Prostate gland (tissue), 2 donors: Measurements from ENCODE around the gene SCLY.

ENCODE experiments used
- POLR2A ChIP-seq: fragments of 450-650 bp; IDR thresholded peaks from one replicate; pipeline ENCODE4 v1.6.1; 2016; ENCODE audit warnings: antibody characterized with exemption, mild to moderate bottlenecking
- TF ChIP-seq, protein P1 (sequence below), 4 experiments: fragments of 200-600 bp in 2 of 4; fragments of 450-650 bp in 2 of 4; sonication (generic) in 2 of 4; IDR thresholded peaks; 1 replicate in 3 of 4; 2 replicates in 1 of 4; pipeline ENCODE4 v1.5.1; 2016 to 2019; ENCODE audit warnings: antibody characterized with exemption in 4 of 4, mild to moderate bottlenecking in 2 of 4, moderate library complexity in 2 of 4

DNA sequence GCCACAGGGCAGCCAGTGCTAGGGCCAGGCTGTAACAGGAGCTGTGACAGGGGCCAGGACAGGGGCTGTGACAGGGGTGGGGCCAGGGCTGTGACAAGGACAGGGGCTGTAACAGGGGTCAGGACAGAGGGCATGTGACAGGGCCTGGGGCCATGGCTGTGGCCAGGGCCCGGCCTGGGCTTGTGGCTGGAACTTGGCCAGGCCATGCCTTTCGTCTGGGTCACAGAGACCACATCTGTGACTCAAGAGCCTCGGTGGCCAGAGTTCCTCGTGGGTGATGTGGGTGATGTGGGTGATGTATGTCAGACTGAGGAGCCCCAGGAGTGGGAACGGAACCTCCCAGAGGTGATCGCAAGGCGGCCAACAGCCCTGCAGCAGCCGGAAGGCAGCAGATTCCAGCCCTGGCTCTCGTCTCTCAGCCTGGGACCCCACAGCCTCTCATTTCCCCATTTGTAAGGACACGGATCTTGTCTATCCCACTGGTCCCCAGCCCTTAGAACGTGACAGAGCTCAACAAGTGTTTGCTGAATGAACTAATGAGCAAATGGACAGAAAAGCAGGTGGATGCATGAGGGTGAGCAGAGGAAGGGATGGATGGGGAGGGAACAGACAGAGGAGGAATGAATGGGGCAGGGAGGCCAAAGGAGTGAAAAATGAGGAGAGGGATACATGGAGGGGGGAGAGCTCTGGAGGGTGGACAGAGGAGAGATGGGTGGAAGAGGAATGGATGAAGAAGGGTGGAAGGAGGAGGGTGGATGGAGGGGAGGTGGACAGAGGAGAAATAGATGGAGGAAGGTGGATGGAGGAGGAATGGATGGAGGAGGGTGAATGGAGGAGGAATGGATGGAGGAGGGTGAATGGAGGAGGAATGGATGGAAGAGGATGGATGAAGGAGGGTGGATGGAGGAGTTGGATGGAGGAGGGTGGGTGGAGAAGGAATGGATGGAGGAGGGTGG, 56.7 kb downstream of the SCLY start:
- TF ChIP-seq, protein P1, sequence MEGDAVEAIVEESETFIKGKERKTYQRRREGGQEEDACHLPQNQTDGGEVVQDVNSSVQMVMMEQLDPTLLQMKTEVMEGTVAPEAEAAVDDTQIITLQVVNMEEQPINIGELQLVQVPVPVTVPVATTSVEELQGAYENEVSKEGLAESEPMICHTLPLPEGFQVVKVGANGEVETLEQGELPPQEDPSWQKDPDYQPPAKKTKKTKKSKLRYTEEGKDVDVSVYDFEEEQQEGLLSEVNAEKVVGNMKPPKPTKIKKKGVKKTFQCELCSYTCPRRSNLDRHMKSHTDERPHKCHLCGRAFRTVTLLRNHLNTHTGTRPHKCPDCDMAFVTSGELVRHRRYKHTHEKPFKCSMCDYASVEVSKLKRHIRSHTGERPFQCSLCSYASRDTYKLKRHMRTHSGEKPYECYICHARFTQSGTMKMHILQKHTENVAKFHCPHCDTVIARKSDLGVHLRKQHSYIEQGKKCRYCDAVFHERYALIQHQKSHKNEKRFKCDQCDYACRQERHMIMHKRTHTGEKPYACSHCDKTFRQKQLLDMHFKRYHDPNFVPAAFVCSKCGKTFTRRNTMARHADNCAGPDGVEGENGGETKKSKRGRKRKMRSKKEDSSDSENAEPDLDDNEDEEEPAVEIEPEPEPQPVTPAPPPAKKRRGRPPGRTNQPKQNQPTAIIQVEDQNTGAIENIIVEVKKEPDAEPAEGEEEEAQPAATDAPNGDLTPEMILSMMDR (IDR thresholded peaks at IDR 0.05): no peak
- TF ChIP-seq POLR2A: no peak
